ENCODE measurements around the gene SCAMP2. TPM values are rescaled to one million over a fixed set of nuclear protein-coding genes. Genes with fewer than 3 reads are reported as not detected.

Gene SCAMP2
- total and polyA plus RNA-seq, 2 donors (not counting 1 experiment from before 2014, with no cell fraction given), result 85.1 to 105 TPM

DNA sequence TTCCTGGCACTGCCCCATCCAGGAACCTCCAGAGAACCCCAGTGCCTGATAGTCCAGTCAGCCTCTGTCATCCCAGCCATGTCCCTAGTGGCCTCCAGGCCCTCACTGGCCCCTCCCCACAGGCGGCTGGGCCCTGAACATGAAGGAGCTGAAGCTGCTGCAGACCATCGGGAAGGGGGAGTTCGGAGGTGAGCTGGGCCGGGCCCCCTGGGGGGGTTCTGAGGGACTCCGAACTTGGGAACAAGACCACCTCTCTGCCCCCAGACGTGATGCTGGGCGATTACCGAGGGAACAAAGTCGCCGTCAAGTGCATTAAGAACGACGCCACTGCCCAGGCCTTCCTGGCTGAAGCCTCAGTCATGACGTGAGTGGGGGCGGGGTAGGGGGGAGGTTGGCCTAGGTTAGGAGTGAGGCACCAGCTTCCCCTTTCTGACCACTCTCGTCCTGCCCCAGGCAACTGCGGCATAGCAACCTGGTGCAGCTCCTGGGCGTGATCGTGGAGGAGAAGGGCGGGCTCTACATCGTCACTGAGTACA is 72.5 kb downstream of the SCAMP2 start:
- Histone ChIP-seq H2AFZ (ENCODE audit: insufficient read depth, low read depth, low read length, poor library complexity, severe bottlenecking) (no peak overlapping the region), H3K4me2 (replicated peaks; ENCODE audit: low read depth, low read length, poor library complexity, severe bottlenecking) (peak overlapping the region; percentile 62), H3K9ac (ENCODE audit: low read length) (no peak overlapping the region), H3K9me3 (ENCODE audit: control extremely low read depth in 1 of 3, control insufficient read depth in 2 of 3, insufficient read depth in 1 of 3, low read length in 2 of 3) (no peaks in the 10 kb centered on the region), H3K4me1 (ENCODE audit: control insufficient read depth in 2 of 2, insufficient read depth in 2 of 2, low read length in 2 of 2) (peaks cover 50 to 55% of the 10 kb centered on the region in 2 donors), H3K4me3 (ENCODE audit: control extremely low read depth in 1 of 5, extremely low read depth in 1 of 5, insufficient read depth in 1 of 5, low read depth in 2 of 5, low read length in 4 of 5) (no peak overlapping the region), H4K20me1 (ENCODE audit: control insufficient read depth, insufficient read depth, low read length, poor library complexity, severe bottlenecking) (peaks cover 92% of the 10 kb centered on the region), H3K27ac (ENCODE audit: low read length in 2 of 2) (peak overlapping the region; percentile 60 to 93), H3K79me2 (ENCODE audit: control insufficient read depth, insufficient read depth, low read length) (peaks cover 58% of the 10 kb centered on the region), H3K27me3 (replicated peaks in 1 of 4; ENCODE audit: control extremely low read depth in 1 of 4, control insufficient read depth in 3 of 4, insufficient read depth in 4 of 4, low read length in 3 of 4) (no peaks in the 10 kb centered on the region), H3K36me3 (replicated peaks in 1 of 2; ENCODE audit: control extremely low read depth in 1 of 2, control insufficient read depth in 1 of 2, extremely low read depth in 1 of 2, insufficient read depth in 2 of 2, low read length in 1 of 2) (peaks cover 0 to 79% of the 10 kb centered on the region in 2 experiments)
- Mint-ChIP-seq H3K9me3 (ENCODE audit: insufficient read depth) (no peaks in the 10 kb centered on the region), H3K27me3 (no peaks in the 10 kb centered on the region), H3K4me1 (peaks cover 46% of the 10 kb centered on the region), H3K27ac (peak overlapping the region; percentile 90), H3K4me3 (no peak overlapping the region)
- DNase-seq (no peak), ATAC-seq (ENCODE audit: low read depth) (no peak)
- POLR2A ChIA-PET, result interaction anchor here (0.9 to 15.8 kb wide), 6 partner anchors 10 to 43 kb away, joined by 3 to 572 read pairs (median 8); partner anchors contain the start of gene CSK
- WGBS (ENCODE audit: insufficient coverage), result 83% methylated on average over 13 of the region's 20 CpGs
- CTCF ChIA-PET, result interaction anchor here (1.5 to 37.1 kb wide), 9 partner anchors 8 to 168 kb away, joined by 4 to 2548 read pairs (median 15); partner anchors contain the start of gene CSK
- TF ChIP-seq EZH2 (IDR thresholded peaks at IDR 0.05; ENCODE audit: borderline replicate concordance, insufficient read depth, low read depth, low read length, poor library complexity, severe bottlenecking), result no peak
- TF ChIP-seq, protein P1, sequence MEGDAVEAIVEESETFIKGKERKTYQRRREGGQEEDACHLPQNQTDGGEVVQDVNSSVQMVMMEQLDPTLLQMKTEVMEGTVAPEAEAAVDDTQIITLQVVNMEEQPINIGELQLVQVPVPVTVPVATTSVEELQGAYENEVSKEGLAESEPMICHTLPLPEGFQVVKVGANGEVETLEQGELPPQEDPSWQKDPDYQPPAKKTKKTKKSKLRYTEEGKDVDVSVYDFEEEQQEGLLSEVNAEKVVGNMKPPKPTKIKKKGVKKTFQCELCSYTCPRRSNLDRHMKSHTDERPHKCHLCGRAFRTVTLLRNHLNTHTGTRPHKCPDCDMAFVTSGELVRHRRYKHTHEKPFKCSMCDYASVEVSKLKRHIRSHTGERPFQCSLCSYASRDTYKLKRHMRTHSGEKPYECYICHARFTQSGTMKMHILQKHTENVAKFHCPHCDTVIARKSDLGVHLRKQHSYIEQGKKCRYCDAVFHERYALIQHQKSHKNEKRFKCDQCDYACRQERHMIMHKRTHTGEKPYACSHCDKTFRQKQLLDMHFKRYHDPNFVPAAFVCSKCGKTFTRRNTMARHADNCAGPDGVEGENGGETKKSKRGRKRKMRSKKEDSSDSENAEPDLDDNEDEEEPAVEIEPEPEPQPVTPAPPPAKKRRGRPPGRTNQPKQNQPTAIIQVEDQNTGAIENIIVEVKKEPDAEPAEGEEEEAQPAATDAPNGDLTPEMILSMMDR (IDR thresholded peaks at IDR 0.05), result no peak
- intact Hi-C loops (cut with micrococcal nuclease), result loop anchor here (1.0 to 2.0 kb wide), 5 partner anchors 13 to 42 kb away; partner anchors contain the start of gene ULK3

All from B cell (primary cell).